Measurements from ENCODE around the gene FAM131A.

The FAM131A gene

DNA sequence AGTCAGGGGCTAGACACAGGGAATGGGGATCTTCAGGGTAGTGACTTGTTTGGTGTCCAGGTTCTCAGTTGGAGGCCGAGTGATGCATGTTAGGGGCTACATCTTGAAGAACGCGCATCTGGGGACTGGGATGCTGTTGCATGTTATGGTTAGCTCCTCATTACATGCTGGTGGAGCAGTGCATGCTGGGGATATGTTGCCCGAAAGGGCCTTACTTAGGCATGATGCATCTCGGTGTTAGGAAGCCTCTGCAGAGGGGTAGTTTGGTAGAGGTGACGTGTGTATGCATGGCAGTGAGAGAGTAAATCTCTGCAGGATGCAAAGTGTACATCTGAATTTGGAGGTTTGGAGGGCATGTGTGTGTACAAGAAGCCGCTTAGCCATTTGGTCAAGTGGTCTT lies 20.6 kb upstream of the FAM131A start:
- DNase-seq, result no peak

GRCh38 chr3:184317201-184317600 lies 20.2 kb upstream of the FAM131A start:
- DNase-seq, result no peak

DNA sequence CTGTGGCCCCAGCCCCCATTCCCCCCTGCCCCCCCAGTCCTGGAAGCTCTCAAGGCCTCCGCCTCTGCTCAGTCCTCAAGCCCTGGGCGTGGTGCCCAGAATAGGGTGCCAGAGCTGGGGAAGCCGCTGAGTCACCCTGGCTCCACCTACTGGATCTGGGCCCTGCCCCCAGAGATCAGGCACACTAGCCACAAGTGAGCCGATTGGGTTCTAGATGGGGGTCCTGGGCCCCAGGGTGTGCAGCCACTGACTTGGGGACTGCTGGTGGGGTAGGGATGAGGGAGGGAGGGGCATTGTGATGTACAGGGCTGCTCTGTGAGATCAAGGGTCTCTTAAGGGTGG lies 17.3 kb upstream of the FAM131A start:
- DNase-seq, result peak in 54 of 56 donors; percentile 50 to 97 (median 86)

DNA sequence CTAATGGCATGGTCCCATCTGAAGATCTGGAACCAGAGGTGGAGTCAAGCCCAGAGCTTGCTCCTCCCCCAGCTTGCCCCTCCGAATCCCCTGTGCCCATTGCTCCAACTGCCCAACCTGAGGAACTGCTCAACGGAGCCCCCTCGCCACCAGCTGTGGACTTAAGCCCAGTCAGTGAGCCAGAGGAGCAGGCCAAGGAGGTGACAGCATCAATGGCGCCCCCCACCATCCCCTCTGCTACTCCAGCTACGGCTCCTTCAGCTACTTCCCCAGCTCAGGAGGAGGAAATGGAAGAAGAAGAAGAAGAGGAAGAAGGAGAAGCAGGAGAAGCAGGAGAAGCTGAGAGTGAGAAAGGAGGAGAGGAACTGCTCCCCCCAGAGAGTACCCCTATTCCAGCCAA lies 15.7 kb upstream of the FAM131A start:
- DNase-seq, result no peak

GRCh38 chr3:184322731-184323487 lies 14.5 kb upstream of the FAM131A start:
- no peak for DNase-seq

DNA sequence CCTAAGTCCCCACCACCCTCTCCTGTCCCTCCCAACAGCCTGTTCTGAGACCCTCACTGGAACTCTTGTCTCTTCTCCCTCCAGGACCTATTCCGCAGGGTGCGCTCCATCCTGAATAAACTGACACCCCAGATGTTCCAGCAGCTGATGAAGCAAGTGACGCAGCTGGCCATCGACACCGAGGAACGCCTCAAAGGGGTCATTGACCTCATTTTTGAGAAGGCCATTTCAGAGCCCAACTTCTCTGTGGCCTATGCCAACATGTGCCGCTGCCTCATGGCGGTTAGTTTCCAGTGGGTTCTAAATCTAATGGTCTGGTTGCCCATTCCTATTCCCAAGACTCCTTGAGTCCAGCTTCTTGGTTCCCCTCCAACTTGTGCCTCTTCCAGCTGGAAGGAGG lies 13.7 kb upstream of the FAM131A start:
- DNase-seq, result no peak

GRCh38 chr3:184325269-184325668 lies 12.1 kb upstream of the FAM131A start:
- DNase-seq, result no peak

GRCh38 chr3:184325715-184326369 lies 11.6 kb upstream of the FAM131A start:
- DNase-seq, result no peak

DNA sequence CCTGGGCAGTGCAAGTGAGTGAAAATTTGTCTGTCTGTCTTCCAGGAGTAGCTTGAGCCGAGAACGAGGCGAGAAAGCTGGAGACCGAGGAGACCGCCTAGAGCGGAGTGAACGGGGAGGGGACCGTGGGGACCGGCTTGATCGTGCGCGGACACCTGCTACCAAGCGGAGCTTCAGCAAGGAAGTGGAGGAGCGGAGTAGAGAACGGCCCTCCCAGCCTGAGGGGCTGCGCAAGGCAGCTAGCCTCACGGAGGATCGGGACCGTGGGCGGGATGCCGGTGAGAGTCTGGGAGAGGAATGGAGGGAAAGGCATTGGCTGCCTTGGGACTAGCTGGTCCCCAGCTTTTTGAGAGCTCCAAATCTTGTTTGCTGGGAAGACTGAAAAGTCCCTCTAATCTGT lies 10.2 kb upstream of the FAM131A start:
- no peak for DNase-seq

GRCh38 chr3:184328516-184328915 lies 8.9 kb upstream of the FAM131A start:
- DNase-seq, result no peak

- no peak for DNase-seq
These were observed 4.9 kb upstream of the FAM131A start for GRCh38 chr3:184332370-184333090.

DNA sequence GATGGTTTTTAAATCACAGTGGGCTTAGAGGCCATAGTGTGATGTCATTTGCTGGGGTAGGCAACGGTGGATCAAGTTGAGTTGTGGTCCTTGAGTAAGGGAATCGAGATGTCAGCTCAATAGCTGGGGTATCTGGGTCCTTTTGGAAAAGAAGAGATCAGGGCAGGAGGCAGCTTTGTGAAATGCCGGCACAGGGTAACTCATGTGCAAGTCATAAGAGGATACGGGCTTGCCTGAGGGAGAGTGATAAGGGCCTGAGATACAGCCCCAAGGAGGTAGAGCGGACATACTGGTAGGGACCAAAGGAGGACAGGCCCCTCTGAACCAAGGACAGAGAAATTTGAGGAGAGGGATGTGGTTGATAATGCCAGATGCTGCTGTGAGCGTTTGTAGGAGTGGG lies 4.2 kb upstream of the FAM131A start:
- no peak for DNase-seq

DNA sequence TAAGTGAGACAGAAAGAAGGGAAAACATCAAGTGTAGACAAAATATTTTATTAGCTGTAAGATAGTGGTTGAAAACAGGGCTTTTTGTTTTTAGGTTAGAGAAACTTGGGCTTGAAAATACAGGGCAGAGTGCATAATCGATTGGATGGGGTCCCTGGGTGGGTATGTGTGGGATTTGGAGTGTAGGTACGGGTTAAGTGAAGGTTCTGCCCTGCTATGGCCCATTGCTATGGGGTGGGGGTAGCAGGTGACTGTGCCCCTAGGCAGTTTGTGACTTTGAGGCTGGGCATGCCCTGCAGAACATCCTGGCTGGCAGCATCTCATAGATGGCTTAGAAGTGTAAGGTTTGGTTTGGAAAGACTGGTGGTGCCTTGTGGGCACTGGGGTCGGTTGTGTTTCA lies 3.7 kb upstream of the FAM131A start:
- no peak for DNase-seq

DNA sequence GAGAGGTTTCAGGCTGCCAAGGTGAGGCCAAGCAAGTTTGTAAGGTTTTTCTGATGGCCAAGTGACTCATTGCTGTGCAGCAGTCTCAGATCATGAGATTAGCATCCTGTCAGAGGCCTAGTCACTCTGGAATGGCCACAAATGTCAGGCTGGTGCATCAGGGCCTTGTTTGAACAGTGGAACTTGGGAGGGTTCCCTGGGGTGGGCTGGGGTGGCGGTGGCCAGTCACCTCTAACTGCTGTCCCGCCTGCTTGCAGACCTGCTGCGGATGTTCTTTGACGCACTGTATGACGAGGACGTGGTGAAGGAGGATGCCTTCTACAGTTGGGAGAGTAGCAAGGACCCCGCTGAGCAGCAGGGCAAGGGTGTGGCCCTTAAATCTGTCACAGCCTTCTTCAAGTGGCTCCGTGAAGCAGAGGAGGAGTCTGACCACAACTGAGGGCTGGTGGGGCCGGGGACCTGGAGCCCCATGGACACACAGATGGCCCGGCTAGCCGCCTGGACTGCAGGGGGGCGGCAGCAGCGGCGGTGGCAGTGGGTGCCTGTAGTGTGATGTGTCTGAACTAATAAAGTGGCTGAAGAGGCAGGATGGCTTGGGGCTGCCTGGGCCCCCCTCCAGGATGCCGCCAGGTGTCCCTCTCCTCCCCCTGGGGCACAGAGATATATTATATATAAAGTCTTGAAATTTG lies 2.8 kb upstream of the FAM131A start:
- no peak for DNase-seq

DNA sequence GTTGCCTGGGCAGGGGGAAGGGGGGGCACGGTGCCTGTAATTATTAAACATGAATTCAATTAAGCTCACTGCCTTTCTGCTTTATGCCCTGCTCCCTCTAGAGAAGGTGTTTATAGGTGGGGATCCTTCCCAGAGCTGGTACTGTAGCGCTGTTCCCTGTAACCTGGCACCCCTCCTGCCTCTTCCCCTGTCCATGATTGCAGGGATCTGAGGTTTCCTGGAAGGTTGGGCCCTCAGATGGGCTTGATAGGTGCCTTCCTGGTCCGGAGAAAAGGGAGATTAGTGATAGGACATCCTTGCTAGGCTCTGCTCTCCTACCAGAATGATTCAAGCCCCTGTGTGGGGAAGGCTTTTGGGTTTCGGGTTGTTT lies 2.1 kb upstream of the FAM131A start:
- DNase-seq, result no peak

GRCh38 chr3:184335661-184336546 lies 1.5 kb upstream of the FAM131A start:
- peak; percentile 36 to 94 (median 76) for DNase-seq

DNA sequence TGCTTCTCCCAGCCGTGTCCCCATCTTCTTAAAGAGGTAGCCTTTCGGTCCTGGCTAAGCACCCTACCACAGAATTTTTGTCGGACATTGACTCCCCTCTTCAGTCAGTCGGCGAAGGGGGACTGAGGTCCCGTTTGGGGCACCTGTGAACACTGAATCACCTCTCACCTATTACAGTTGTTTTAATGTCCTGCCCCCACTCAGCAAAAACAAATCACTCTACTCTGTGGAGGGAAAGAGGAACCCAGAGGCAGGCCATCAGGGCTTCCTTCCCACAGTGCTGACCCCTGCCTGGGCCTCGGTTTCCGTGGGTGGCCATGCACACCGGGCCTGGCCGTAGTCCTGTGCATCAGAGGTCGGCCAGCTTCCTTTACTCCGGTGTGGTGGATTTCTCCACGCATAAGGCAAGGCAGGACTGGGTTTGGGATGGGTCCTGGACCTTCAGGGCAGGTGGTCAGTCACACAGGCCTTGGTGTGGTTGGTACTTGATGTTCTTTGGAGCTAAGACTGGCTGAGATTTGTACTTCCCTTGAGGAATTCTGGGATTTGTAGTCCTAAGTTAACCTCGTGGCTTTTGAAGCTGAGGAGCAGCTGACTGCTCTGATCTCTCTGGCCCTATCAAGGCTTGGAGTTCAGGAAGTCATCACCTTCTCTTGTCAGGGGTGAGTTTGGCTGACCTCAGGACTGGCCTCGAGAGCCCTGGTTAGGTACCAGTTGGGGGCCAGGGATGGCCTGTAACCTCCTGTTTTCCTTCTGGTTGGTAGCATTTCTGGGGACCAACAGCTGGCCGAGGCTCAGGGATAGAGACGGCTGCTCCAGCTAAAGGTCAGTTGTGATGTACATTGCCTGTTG lies 627 bp upstream of the FAM131A start:
- DNase-seq, result peak in 28 of 56 donors; percentile 27 to 77 (median 54)

GRCh38 chr3:184337981-184338380 lies 581 bp downstream of the FAM131A start:
- DNase-seq, result no peak

- DNase-seq, result peak in 54 of 56 donors; percentile 34 to 93 (median 78)
These were observed 1.1 kb downstream of the FAM131A start for GRCh38 chr3:184338511-184338945.

DNA sequence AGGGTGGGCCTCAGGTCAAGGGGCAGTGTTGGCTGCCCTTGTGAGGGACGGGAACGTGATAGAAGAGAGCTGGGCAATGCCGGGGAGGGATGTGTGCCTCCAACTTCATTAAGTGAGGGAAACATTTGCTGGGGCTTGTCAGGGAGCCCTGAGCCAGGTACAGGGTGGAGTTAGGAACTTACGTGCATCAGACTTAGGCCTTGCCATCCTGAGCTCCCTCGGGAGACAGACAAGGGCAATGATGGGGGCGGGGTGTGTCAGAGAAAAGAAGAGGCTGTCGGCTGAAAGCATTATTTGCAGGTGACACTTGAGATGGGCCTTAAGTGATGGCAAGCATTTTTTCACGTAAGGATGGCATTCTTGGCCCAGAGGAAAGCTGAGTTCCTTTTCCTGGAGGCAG lies 1.6 kb downstream of the FAM131A start:
- no peak for DNase-seq

Data from amygdala (tissue), 56 donors.